ENCODE measurements around the gene MSN. TPM values are rescaled to one million over a fixed set of nuclear protein-coding genes. Genes with fewer than 3 reads are reported as not detected.

MSN gene
- polyA plus RNA-seq, 1 donor from 2014 or later = 2.3 TPM

DNA sequence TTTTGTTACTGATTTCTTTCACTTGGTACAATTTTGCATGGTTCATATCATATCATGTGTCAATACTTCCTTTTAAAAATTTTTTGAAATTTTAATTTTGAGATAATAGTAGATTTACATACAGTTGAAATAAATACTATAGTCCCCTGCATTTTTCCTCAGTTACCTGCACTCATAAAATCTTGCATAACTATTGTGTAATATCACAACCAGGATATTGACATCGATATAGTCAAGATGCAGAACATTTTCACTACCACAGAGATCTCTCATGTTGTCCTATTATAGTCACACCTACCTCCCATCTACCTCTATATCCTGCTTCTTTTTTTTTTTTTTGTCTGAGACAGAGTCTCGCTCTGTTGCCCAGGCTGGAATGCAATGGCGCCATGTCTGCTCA, 36.7 kb upstream of the MSN start:
- H4K20me1 ChIP-seq (ENCODE audit: insufficient read depth) = no peaks in the 10 kb centered on the region
- H3K27me3 ChIP-seq (ENCODE audit: insufficient read depth, low read depth, low read length) = no peaks in the 10 kb centered on the region
- no peak overlapping the region for H3K9ac ChIP-seq (ENCODE audit: low read length)
- no peak overlapping the region for H3K4me3 ChIP-seq (ENCODE audit: low read length)
- no peaks in the 10 kb centered on the region for H3F3A ChIP-seq (ENCODE audit: insufficient read depth, low read length, poor library complexity, severe bottlenecking)
- H3K9me2 ChIP-seq (ENCODE audit: insufficient read depth, low read length) = no peaks in the 10 kb centered on the region
- H2AFZ ChIP-seq (ENCODE audit: low read depth, low read length) = no peak overlapping the region
- no peaks in the 10 kb centered on the region for H3K9me3 ChIP-seq (ENCODE audit: low read length)
- no peaks in the 10 kb centered on the region for H3K36me3 ChIP-seq (ENCODE audit: insufficient read depth, low read length)
- no peak overlapping the region for H3K4me2 ChIP-seq (ENCODE audit: low read length)
- H3K27ac ChIP-seq (ENCODE audit: low read length) = no peak overlapping the region
- TF ChIP-seq, protein P1, sequence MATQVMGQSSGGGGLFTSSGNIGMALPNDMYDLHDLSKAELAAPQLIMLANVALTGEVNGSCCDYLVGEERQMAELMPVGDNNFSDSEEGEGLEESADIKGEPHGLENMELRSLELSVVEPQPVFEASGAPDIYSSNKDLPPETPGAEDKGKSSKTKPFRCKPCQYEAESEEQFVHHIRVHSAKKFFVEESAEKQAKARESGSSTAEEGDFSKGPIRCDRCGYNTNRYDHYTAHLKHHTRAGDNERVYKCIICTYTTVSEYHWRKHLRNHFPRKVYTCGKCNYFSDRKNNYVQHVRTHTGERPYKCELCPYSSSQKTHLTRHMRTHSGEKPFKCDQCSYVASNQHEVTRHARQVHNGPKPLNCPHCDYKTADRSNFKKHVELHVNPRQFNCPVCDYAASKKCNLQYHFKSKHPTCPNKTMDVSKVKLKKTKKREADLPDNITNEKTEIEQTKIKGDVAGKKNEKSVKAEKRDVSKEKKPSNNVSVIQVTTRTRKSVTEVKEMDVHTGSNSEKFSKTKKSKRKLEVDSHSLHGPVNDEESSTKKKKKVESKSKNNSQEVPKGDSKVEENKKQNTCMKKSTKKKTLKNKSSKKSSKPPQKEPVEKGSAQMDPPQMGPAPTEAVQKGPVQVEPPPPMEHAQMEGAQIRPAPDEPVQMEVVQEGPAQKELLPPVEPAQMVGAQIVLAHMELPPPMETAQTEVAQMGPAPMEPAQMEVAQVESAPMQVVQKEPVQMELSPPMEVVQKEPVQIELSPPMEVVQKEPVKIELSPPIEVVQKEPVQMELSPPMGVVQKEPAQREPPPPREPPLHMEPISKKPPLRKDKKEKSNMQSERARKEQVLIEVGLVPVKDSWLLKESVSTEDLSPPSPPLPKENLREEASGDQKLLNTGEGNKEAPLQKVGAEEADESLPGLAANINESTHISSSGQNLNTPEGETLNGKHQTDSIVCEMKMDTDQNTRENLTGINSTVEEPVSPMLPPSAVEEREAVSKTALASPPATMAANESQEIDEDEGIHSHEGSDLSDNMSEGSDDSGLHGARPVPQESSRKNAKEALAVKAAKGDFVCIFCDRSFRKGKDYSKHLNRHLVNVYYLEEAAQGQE (IDR thresholded peaks at IDR 0.05; ENCODE audit: borderline replicate concordance) = no peak
- TF ChIP-seq TAF1 (IDR thresholded peaks at IDR 0.05; ENCODE audit: low read depth) = no peak
- TF ChIP-seq MXI1 (conservative IDR thresholded peaks at IDR 0.05; ENCODE audit: poor library complexity, severe bottlenecking) = no peak
- no peak for TF ChIP-seq EP300 (conservative IDR thresholded peaks at IDR 0.05; ENCODE audit: poor library complexity, severe bottlenecking)
- TF ChIP-seq EZH2 (IDR thresholded peaks at IDR 0.05; ENCODE audit: borderline replicate concordance, insufficient read depth, low read length, poor library complexity, severe bottlenecking) = no peak
- no peak for TF ChIP-seq POLR2AphosphoS5 (IDR thresholded peaks at IDR 0.05)
- TF ChIP-seq, protein P2, sequence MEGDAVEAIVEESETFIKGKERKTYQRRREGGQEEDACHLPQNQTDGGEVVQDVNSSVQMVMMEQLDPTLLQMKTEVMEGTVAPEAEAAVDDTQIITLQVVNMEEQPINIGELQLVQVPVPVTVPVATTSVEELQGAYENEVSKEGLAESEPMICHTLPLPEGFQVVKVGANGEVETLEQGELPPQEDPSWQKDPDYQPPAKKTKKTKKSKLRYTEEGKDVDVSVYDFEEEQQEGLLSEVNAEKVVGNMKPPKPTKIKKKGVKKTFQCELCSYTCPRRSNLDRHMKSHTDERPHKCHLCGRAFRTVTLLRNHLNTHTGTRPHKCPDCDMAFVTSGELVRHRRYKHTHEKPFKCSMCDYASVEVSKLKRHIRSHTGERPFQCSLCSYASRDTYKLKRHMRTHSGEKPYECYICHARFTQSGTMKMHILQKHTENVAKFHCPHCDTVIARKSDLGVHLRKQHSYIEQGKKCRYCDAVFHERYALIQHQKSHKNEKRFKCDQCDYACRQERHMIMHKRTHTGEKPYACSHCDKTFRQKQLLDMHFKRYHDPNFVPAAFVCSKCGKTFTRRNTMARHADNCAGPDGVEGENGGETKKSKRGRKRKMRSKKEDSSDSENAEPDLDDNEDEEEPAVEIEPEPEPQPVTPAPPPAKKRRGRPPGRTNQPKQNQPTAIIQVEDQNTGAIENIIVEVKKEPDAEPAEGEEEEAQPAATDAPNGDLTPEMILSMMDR (IDR thresholded peaks at IDR 0.05; ENCODE audit: poor library complexity, severe bottlenecking) = no peak
- H3K79me2 ChIP-seq (replicated peaks; ENCODE audit: insufficient read depth, low read length) = no peaks in the 10 kb centered on the region

DNA sequence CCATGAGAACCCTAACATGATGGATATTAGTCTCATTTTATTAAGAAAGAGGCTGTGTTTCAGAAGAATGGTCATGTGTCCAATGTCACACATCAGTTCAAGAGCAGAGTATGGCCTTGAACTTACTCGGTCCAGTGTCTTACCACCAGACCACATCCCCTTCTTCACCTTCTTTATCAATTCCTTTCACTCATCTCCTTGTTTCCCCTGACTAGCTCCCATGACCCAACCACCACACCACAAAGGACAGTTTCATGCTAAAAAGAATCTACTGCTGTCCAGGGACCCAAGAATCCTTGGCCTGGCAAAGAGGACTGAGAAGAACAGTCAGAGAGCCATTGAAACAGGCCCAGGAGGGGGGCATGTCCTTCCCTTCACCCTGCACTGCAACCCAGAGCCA, 33.6 kb upstream of the MSN start:
- Histone ChIP-seq H3K9ac (ENCODE audit: low read length) (no peak overlapping the region), H2AFZ (ENCODE audit: low read depth, low read length) (no peak overlapping the region), H3K4me3 (ENCODE audit: low read length) (no peak overlapping the region), H3F3A (ENCODE audit: insufficient read depth, low read length, poor library complexity, severe bottlenecking) (no peaks in the 10 kb centered on the region), H3K36me3 (ENCODE audit: insufficient read depth, low read length) (no peaks in the 10 kb centered on the region), H3K27ac (ENCODE audit: low read length) (no peak overlapping the region), H3K9me2 (ENCODE audit: insufficient read depth, low read length) (no peaks in the 10 kb centered on the region), H3K79me2 (replicated peaks; ENCODE audit: insufficient read depth, low read length) (no peaks in the 10 kb centered on the region), H3K9me3 (ENCODE audit: low read length) (no peaks in the 10 kb centered on the region), H3K27me3 (ENCODE audit: insufficient read depth, low read depth, low read length) (no peaks in the 10 kb centered on the region), H3K4me2 (ENCODE audit: low read length) (no peak overlapping the region), H4K20me1 (ENCODE audit: insufficient read depth) (no peaks in the 10 kb centered on the region)
- TF ChIP-seq MXI1 (conservative IDR thresholded peaks at IDR 0.05; ENCODE audit: poor library complexity, severe bottlenecking) (no peak), POLR2AphosphoS5 (IDR thresholded peaks at IDR 0.05) (no peak), EP300 (conservative IDR thresholded peaks at IDR 0.05; ENCODE audit: poor library complexity, severe bottlenecking) (no peak)
- TF ChIP-seq, protein P2 (IDR thresholded peaks at IDR 0.05; ENCODE audit: poor library complexity, severe bottlenecking) = no peak
